ENCODE data around the gene TBRG4.

TBRG4 gene

DNA sequence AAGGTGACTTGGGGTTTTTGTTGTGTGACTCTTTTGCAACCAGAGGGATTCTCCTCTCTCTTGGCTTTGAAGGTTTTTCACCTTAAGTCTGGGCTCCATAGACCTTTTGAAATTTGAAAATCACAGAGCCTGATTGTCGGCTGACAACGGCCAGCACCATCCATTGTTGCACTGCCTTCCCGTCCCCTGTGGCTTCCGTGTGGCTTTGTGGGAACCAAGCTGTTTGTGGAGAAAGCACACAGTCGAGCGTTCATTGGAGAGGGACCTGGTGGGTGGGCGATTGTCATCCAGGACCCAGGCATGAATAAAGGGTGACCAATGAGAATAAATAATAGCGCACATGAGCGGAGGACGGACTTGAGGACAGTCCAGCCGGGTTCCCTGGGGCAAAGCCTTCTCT is 38.7 kb upstream of the TBRG4 start:
- Mint-ChIP-seq H3K27ac (no peak overlapping the region), H3K4me3 (no peak overlapping the region), H3K36me3 (ENCODE audit: low read depth) (no peaks in the 10 kb centered on the region), H3K4me1 (ENCODE audit: low read depth) (no peaks in the 10 kb centered on the region), H3K27me3 (peaks cover 8% of the 10 kb centered on the region), H3K9me3 (no peaks in the 10 kb centered on the region)
- DNase-seq, result no peak

- peaks cover 8% of the 10 kb centered on the region for H3K27me3 Mint-ChIP-seq
- DNase-seq, result no peak
- no peaks in the 10 kb centered on the region for H3K4me1 Mint-ChIP-seq (ENCODE audit: low read depth)
- no peaks in the 10 kb centered on the region for H3K36me3 Mint-ChIP-seq (ENCODE audit: low read depth)
- H3K27ac Mint-ChIP-seq, result no peak overlapping the region
- H3K9me3 Mint-ChIP-seq, result no peaks in the 10 kb centered on the region
- no peak overlapping the region for H3K4me3 Mint-ChIP-seq
Observed at GRCh38 chr7:45149606-45150005, 38.1 kb upstream of the TBRG4 start.

DNA sequence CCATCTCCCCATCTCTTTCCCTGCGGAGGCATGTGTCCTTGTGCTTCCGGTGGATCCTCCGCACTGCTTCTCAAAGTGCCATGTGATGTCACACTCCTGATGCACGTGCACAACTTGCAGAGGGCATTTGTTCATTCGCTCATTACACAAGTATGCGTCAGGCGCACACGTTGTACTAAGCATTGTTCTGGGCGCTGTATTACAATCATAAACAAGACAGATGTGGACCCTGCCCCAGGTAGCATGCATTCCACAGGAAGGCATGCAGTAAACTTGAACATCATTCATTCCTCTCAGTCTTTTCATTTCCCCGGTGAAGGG is 37.1 kb upstream of the TBRG4 start:
- no peak for DNase-seq
- Mint-ChIP-seq H3K4me1 (ENCODE audit: low read depth) (no peaks in the 10 kb centered on the region), H3K36me3 (ENCODE audit: low read depth) (no peaks in the 10 kb centered on the region), H3K27ac (no peak overlapping the region), H3K27me3 (peaks cover 8% of the 10 kb centered on the region), H3K4me3 (no peak overlapping the region), H3K9me3 (no peaks in the 10 kb centered on the region)

- Mint-ChIP-seq H3K4me1 (ENCODE audit: low read depth) (no peaks in the 10 kb centered on the region), H3K27me3 (peaks cover 8% of the 10 kb centered on the region), H3K9me3 (no peaks in the 10 kb centered on the region), H3K36me3 (ENCODE audit: low read depth) (no peaks in the 10 kb centered on the region), H3K27ac (no peak overlapping the region), H3K4me3 (no peak overlapping the region)
- DNase-seq, result no peak
Observed at GRCh38 chr7:45147858-45148652, 36.6 kb upstream of the TBRG4 start.

DNA sequence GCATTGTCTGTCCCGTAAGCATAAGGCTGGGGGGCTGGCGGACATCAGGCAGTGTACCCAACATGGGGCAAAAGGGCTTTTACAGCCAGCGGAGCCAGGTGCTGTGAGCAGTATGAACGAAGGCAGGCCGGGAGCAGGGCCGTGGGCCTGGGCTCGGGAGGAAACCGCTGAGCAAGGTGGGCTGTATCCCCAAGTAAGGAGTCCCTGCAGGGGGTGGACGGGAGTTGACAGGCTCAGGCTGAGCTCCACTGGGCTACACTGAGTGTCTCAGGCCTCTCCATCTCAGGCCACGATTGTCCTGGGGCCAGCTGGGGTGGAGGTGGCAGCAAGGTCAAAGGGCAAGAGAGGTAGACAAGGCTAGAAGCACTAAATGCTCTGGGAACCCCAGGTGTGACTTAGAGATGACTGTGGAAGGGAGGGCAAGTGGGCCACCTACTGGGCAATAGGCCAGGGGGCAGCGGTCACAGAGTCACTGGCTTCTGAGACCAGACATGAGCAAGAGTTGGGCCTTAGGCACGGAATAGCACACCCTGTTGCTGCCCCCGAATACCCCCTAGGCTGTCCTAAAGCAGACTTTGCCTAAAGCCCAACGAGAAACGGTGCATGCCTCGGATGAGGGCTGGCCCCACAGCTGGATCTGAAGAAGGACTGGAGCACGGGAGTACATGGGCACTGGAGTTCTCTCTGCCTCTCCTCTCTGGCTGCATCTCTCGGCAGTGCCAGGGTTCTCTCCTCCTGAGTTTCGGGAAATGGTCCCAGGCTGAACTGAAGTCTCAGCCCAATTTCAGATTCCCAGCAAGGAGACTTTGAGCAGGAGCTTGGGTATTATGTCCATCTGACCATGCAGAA is 35.3 kb upstream of the TBRG4 start:
- Mint-ChIP-seq H3K4me1 (ENCODE audit: low read depth) (no peaks in the 10 kb centered on the region), H3K4me3 (no peak overlapping the region), H3K9me3 (no peaks in the 10 kb centered on the region), H3K27me3 (peaks cover 8% of the 10 kb centered on the region), H3K27ac (no peak overlapping the region), H3K36me3 (ENCODE audit: low read depth) (no peaks in the 10 kb centered on the region)
- no peak for DNase-seq

GRCh38 chr7:45145881-45146280 is 34.4 kb upstream of the TBRG4 start:
- no peak overlapping the region for H3K27ac Mint-ChIP-seq
- H3K4me1 Mint-ChIP-seq (ENCODE audit: low read depth), result peaks cover under 1% of the 10 kb centered on the region
- peaks cover 8% of the 10 kb centered on the region for H3K27me3 Mint-ChIP-seq
- H3K9me3 Mint-ChIP-seq, result no peaks in the 10 kb centered on the region
- H3K36me3 Mint-ChIP-seq (ENCODE audit: low read depth), result no peaks in the 10 kb centered on the region
- DNase-seq, result no peak
- no peak overlapping the region for H3K4me3 Mint-ChIP-seq

GRCh38 chr7:45143616-45144015 is 32.1 kb upstream of the TBRG4 start:
- no peaks in the 10 kb centered on the region for H3K36me3 Mint-ChIP-seq (ENCODE audit: low read depth)
- DNase-seq, result no peak
- H3K4me1 Mint-ChIP-seq (ENCODE audit: low read depth), result peaks cover 1% of the 10 kb centered on the region
- H3K4me3 Mint-ChIP-seq, result no peak overlapping the region
- peaks cover 7% of the 10 kb centered on the region for H3K27me3 Mint-ChIP-seq
- no peaks in the 10 kb centered on the region for H3K9me3 Mint-ChIP-seq
- H3K27ac Mint-ChIP-seq, result no peak overlapping the region

DNA sequence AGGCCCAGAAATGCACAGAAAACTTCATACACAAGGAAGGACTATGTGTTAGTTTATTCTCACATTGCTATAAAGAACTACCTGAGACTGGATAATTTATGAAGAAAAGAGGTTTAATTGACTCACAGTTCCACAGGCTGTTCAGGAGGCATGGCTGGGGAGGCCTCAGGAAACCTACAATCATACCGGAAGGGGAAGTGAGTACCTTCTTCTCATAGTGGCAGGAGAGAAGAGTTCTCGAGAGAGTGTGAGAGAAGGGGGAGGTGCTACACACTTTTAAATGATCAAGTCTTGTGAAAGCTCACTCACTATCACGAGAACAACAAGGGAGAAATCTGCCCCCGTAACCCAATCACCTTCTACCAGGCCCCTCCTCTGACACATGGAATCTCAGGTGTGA is 29.3 kb upstream of the TBRG4 start:
- Mint-ChIP-seq H3K4me1 (ENCODE audit: low read depth) (peaks cover 7% of the 10 kb centered on the region), H3K4me3 (peak overlapping the region; percentile 16), H3K36me3 (ENCODE audit: low read depth) (no peaks in the 10 kb centered on the region), H3K27ac (peak overlapping the region; percentile 27), H3K27me3 (no peaks in the 10 kb centered on the region), H3K9me3 (no peaks in the 10 kb centered on the region)
- no peak for DNase-seq

- Mint-ChIP-seq H3K4me3 (no peak overlapping the region), H3K36me3 (ENCODE audit: low read depth) (no peaks in the 10 kb centered on the region), H3K27ac (no peak overlapping the region)
Observed at GRCh38 chr7:45138433-45139267, 27.2 kb upstream of the TBRG4 start.

GRCh38 chr7:45136106-45137060 is 24.9 kb upstream of the TBRG4 start:
- Mint-ChIP-seq H3K27ac (no peak overlapping the region), H3K36me3 (ENCODE audit: low read depth) (no peaks in the 10 kb centered on the region), H3K9me3 (no peaks in the 10 kb centered on the region), H3K4me1 (ENCODE audit: low read depth) (peaks cover 10% of the 10 kb centered on the region), H3K4me3 (no peak overlapping the region), H3K27me3 (no peaks in the 10 kb centered on the region)
- peak; percentile 65 for DNase-seq

More at GRCh38 chr7:45138433-45139267, 27.2 kb upstream of the TBRG4 start:
- Mint-ChIP-seq H3K27me3 (no peaks in the 10 kb centered on the region), H3K4me1 (ENCODE audit: low read depth) (peaks cover 10% of the 10 kb centered on the region), H3K9me3 (no peaks in the 10 kb centered on the region)
- no peak for DNase-seq

- H3K4me1 Mint-ChIP-seq (ENCODE audit: low read depth), result peaks cover 9% of the 10 kb centered on the region
- no peaks in the 10 kb centered on the region for H3K27me3 Mint-ChIP-seq
- no peaks in the 10 kb centered on the region for H3K9me3 Mint-ChIP-seq
- H3K36me3 Mint-ChIP-seq (ENCODE audit: low read depth), result no peaks in the 10 kb centered on the region
- H3K27ac Mint-ChIP-seq, result peak overlapping the region; percentile 30
- H3K4me3 Mint-ChIP-seq, result no peak overlapping the region
- DNase-seq, result no peak
Observed at GRCh38 chr7:45133877-45134276, 22.4 kb upstream of the TBRG4 start.

DNA sequence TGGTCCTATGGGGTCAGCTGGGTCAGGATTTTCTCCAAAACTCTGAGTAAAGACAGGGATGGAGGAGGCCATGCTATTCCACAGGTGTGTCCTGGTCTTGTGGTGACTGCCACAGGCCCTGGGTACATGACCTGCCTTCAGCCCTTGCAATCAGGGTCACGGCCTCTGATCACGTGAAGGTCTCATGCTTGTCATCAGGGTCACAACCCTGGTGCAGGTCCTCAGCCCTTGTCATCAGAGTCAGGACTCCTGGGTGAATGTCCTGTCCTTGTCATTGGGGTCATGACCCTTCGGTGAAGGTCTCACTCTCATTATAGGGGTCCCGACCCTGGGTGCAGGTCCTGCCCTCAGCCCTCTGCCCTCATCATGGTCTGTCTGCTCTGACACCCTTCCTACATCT is 21.9 kb upstream of the TBRG4 start:
- H3K36me3 Mint-ChIP-seq (ENCODE audit: low read depth), result no peaks in the 10 kb centered on the region
- no peak for DNase-seq
- no peaks in the 10 kb centered on the region for H3K9me3 Mint-ChIP-seq
- H3K4me3 Mint-ChIP-seq, result no peak overlapping the region
- H3K4me1 Mint-ChIP-seq (ENCODE audit: low read depth), result peaks cover 9% of the 10 kb centered on the region
- no peak overlapping the region for H3K27ac Mint-ChIP-seq
- no peaks in the 10 kb centered on the region for H3K27me3 Mint-ChIP-seq

DNA sequence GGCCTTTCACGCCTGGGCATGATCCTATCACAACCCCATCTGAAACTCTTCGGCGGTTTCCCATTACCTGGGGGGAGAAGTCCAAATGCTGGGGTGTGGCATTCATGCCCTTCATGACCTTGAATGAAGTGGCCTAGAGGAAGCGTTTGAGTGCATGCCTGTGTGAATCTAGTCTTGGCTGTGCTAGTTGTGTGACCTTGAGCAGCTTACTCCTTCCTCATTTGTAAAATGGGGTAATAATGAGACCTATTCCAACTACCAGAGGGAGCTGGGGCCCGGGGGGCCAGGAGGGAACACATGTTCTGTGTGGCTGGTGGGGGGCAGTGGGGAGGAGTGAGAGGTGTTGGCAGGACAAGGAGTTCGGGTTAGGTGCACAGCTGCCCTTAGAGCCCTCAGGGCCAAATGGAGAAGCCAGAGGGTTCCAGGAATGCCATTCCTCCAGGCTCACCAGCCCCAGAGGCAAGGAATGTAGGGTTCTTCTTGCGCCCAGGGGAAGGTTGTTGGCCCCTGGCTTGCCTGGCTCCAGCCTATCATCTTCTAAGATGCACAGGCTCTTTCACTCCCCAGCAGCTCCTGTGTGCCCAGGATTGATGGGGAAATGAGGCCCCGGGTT is 21.3 kb upstream of the TBRG4 start:
- Mint-ChIP-seq H3K27me3 (no peaks in the 10 kb centered on the region), H3K4me3 (no peak overlapping the region), H3K36me3 (ENCODE audit: low read depth) (no peaks in the 10 kb centered on the region), H3K9me3 (no peaks in the 10 kb centered on the region), H3K27ac (no peak overlapping the region), H3K4me1 (ENCODE audit: low read depth) (peaks cover 9% of the 10 kb centered on the region)
- no peak for DNase-seq

Measured in activated T-cell treated with anti-CD3 and anti-CD28 coated beads, Interleukin-2, amount 50 U/mL, for 24 hours (primary cell).